Right lobe of liver (tissue), 4 donors: Measurements from ENCODE around the gene CEMIP2.

Source experiments
- POLR2A ChIP-seq: fragments of 450-650 bp; IDR thresholded peaks from one replicate; pipeline ENCODE4 v1.6.1; 2017; ENCODE audit warnings: antibody characterized with exemption, mild to moderate bottlenecking
- TF ChIP-seq, protein P1 (sequence below), 4 donors: fragments of 200-600 bp in 3 of 4; fragments of 450-650 bp in 1 of 4; IDR thresholded peaks; one replicate each; pipeline versions ENCODE4 v1.5.1 to v1.8.0; 2016 to 2022; ENCODE audit warnings: antibody characterized with exemption in 4 of 4, mild to moderate bottlenecking in 2 of 4
- donor health status: DM: no; HTN: no; CAD: no.
- donor health status: DM: no; HTN: no; CAD: no.
- donor health status: DM: no; HTN: yes; CAD: no.

- TF ChIP-seq, protein P1, sequence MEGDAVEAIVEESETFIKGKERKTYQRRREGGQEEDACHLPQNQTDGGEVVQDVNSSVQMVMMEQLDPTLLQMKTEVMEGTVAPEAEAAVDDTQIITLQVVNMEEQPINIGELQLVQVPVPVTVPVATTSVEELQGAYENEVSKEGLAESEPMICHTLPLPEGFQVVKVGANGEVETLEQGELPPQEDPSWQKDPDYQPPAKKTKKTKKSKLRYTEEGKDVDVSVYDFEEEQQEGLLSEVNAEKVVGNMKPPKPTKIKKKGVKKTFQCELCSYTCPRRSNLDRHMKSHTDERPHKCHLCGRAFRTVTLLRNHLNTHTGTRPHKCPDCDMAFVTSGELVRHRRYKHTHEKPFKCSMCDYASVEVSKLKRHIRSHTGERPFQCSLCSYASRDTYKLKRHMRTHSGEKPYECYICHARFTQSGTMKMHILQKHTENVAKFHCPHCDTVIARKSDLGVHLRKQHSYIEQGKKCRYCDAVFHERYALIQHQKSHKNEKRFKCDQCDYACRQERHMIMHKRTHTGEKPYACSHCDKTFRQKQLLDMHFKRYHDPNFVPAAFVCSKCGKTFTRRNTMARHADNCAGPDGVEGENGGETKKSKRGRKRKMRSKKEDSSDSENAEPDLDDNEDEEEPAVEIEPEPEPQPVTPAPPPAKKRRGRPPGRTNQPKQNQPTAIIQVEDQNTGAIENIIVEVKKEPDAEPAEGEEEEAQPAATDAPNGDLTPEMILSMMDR (IDR thresholded peaks at IDR 0.05): no peak
- TF ChIP-seq POLR2A: no peak
Observed at GRCh38 chr9:71742703-71743102, 25.6 kb downstream of the CEMIP2 start.
